Measurements from ENCODE around the gene ZMYND12. TPM values are rescaled to one million over a fixed set of nuclear protein-coding genes. Genes with fewer than 3 reads are reported as not detected.

Gene ZMYND12
- polyA plus RNA-seq, 1 experiment: 0.66 TPM

- no peaks in the 10 kb centered on the region for H3K36me3 ChIP-seq (ENCODE audit: control insufficient read depth, insufficient read depth, low read length)
- ChIA-PET CTCF (interaction anchor here (1.4 kb wide), 1 partner anchor 9 kb away, joined by 4 read pairs; no protein-coding TSS in a partner anchor), POLR2A (no interaction called here)
- no peak overlapping the region for H3K4me3 ChIP-seq (ENCODE audit: low read depth, low read length)
- DNase-seq (ENCODE audit: low read depth): no peak
- peaks cover 1% of the 10 kb centered on the region; the same call in 1 of the 2 replicates for H3K27me3 ChIP-seq (ENCODE audit: control insufficient read depth, insufficient read depth, low read length)
- no peak for TF ChIP-seq CTCF (IDR thresholded peaks at IDR 0.05; ENCODE audit: insufficient read depth, low read depth, low read length)
These were observed 13.2 kb downstream of the ZMYND12 start for GRCh38 chr1:42442662-42443061.

GRCh38 chr1:42439940-42440339 is 15.9 kb downstream of the ZMYND12 start:
- Histone ChIP-seq H3K36me3 (ENCODE audit: control insufficient read depth, insufficient read depth, low read length) (no peaks in the 10 kb centered on the region), H3K27me3 (ENCODE audit: control insufficient read depth, insufficient read depth, low read length) (peaks cover 1% of the 10 kb centered on the region; the same call in 1 of the 2 replicates), H3K4me3 (ENCODE audit: low read depth, low read length) (no peak overlapping the region)
- TF ChIP-seq CTCF (IDR thresholded peaks at IDR 0.05; ENCODE audit: insufficient read depth, low read depth, low read length): no peak
- ChIA-PET POLR2A (no interaction called here), CTCF (no interaction called here)
- peak; percentile 4 for DNase-seq (ENCODE audit: low read depth)

DNA sequence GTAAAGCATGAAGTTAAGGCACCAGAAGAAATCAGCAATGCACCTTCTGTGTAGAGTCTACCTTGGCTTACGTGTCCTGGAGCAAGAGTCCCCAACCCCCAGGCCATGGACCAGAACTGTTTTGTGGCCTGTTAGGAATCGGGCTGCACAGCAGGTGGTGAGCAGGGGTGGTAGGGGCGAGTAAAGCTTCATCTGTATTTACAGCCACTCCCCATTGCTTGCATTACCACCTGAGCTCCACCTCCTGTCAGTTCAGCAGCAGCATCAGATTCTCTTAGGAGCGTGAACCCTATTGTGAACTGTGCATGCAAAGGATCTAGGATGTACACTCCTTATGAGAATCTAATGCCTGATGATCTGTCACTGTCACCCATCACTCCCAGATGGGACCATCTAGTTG is 21.5 kb downstream of the ZMYND12 start:
- H3K4me3 ChIP-seq (ENCODE audit: low read depth, low read length): no peak overlapping the region
- H3K27me3 ChIP-seq (ENCODE audit: control insufficient read depth, insufficient read depth, low read length): 0 out of 2 replicates have a peak, but pooled peaks cover 1% of the 10 kb centered on the region
- no peak for TF ChIP-seq CTCF (IDR thresholded peaks at IDR 0.05; ENCODE audit: insufficient read depth, low read depth, low read length)
- H3K36me3 ChIP-seq (ENCODE audit: control insufficient read depth, insufficient read depth, low read length): no peaks in the 10 kb centered on the region
- ChIA-PET POLR2A (interaction anchor here (0.6 kb wide), 1 partner anchor 526 kb away, joined by 3 read pairs; no protein-coding TSS in a partner anchor), CTCF (interaction anchor here (0.8 to 1.3 kb wide), 2 partner anchors 9 to 261 kb away, joined by 4 read pairs; no protein-coding TSS in a partner anchor)
- no peak for DNase-seq (ENCODE audit: low read depth)

GRCh38 chr1:42433369-42433768 is 22.5 kb downstream of the ZMYND12 start:
- CTCF ChIA-PET: interaction anchor here (1.3 kb wide), 1 partner anchor 10 kb away, joined by 4 read pairs; no protein-coding TSS in a partner anchor
- Histone ChIP-seq H3K36me3 (ENCODE audit: control insufficient read depth, insufficient read depth, low read length) (no peaks in the 10 kb centered on the region), H3K27me3 (ENCODE audit: control insufficient read depth, insufficient read depth, low read length) (0 out of 2 replicates have a peak, but pooled peaks cover 1% of the 10 kb centered on the region), H3K4me3 (ENCODE audit: low read depth, low read length) (no peak overlapping the region)
- DNase-seq (ENCODE audit: low read depth): no peak
- TF ChIP-seq CTCF (IDR thresholded peaks at IDR 0.05; ENCODE audit: insufficient read depth, low read depth, low read length): no peak
- POLR2A ChIA-PET: no interaction called here

GRCh38 chr1:42432714-42433113 is 23.1 kb downstream of the ZMYND12 start:
- H3K36me3 ChIP-seq (ENCODE audit: control insufficient read depth, insufficient read depth, low read length): no peaks in the 10 kb centered on the region
- no peak overlapping the region for H3K4me3 ChIP-seq (ENCODE audit: low read depth, low read length)
- no peaks in the 10 kb centered on the region for H3K27me3 ChIP-seq (ENCODE audit: control insufficient read depth, insufficient read depth, low read length)
- ChIA-PET CTCF (no interaction called here), POLR2A (no interaction called here)
- no peak for DNase-seq (ENCODE audit: low read depth)
- TF ChIP-seq CTCF (IDR thresholded peaks at IDR 0.05; ENCODE audit: insufficient read depth, low read depth, low read length): no peak

Data from BJ (cell line).